Natural killer cell (primary cell): Measurements from ENCODE around the gene COL19A1. TPM values are rescaled to one million over a fixed set of nuclear protein-coding genes. Genes with fewer than 3 reads are reported as not detected.

Source experiments
- ATAC-seq, 3 donors: fragments of 150-1000 bp in 2 of 3; fragments of 200-7000 bp in 1 of 3; cut with Tn5 transposase; 1 replicate in 1 of 3; 2 replicates in 2 of 3; pipeline ENCODE4 v1.10.0; 2021; ENCODE audit warnings: mild to moderate bottlenecking in 2 of 3, moderate library complexity in 2 of 3
- DNase-seq, 2 donors: peaks; one replicate each; pipeline versions ENCODE4 v3.0.0 to v3.0.0-alpha.2; 2013 to 2021; ENCODE audit warnings: mixed read lengths in 1 of 2
- H3K27ac ChIP-seq: one replicate; pipeline ENCODE4 v1.5.1; 2013; ENCODE audit warnings: mild to moderate bottlenecking, low read length
- H3K27me3 ChIP-seq: one replicate; pipeline ENCODE4 v1.6.1; 2013; ENCODE audit warnings: low read length; ENCODE audit not compliant: control insufficient read depth, insufficient read depth
- H3K36me3 ChIP-seq: one replicate; pipeline ENCODE4 v1.6.1; 2013; ENCODE audit warnings: low read length; ENCODE audit not compliant: control insufficient read depth, insufficient read depth
- H3K4me1 ChIP-seq: one replicate; pipeline ENCODE4 v1.6.1; 2013; ENCODE audit warnings: low read length; ENCODE audit not compliant: control insufficient read depth, insufficient read depth
- H3K4me3 ChIP-seq: one replicate; pipeline ENCODE4 v1.5.1; 2013; ENCODE audit warnings: low read length
- H3K9me3 ChIP-seq: one replicate; pipeline ENCODE4 v1.6.1; 2013; ENCODE audit warnings: low read length; ENCODE audit not compliant: control insufficient read depth, insufficient read depth
- H3K27ac Mint-ChIP-seq, 2 donors: one replicate each; pipeline ENCODE4 v1.8.0; 2022; ENCODE audit warnings: mild to moderate bottlenecking in 2 of 2, mixed read lengths in 2 of 2, moderate library complexity in 1 of 2
- H3K27me3 Mint-ChIP-seq, 2 donors: one replicate each; pipeline ENCODE4 v1.8.0; 2022; ENCODE audit warnings: low read depth in 2 of 2, mixed read lengths in 2 of 2
- H3K36me3 Mint-ChIP-seq: one replicate; pipeline ENCODE4 v1.8.0; 2022; ENCODE audit warnings: mixed read lengths
- H3K4me1 Mint-ChIP-seq, 2 donors: one replicate each; pipeline ENCODE4 v1.8.0; 2022; ENCODE audit warnings: mixed read lengths in 2 of 2
- H3K4me3 Mint-ChIP-seq: one replicate; pipeline ENCODE4 v1.8.0; 2022; ENCODE audit warnings: mild to moderate bottlenecking, moderate library complexity, mixed read lengths
- H3K9me3 Mint-ChIP-seq, 2 donors: one replicate each; pipeline ENCODE4 v1.8.0; 2022; ENCODE audit warnings: mixed read lengths in 2 of 2
- WGBS: methylation state at CpG from one replicate; pipeline ENCODE4 v1.1.7; 2013; ENCODE audit warnings: missing lambda C conversion rate; ENCODE audit not compliant: insufficient coverage; 5-methylcytosine and 5-hydroxymethylcytosine counted together
- intact Hi-C: fragments of 100-400 bp; cut with micrococcal nuclease; formaldehyde crosslinking; loops from one replicate; pipeline ENCODE4 v1.14.2; 2022
- total RNA-seq, 4 donors: library from RNA; stranded (reverse); fragments of 120-200 nt in 1 of 4; gene quantifications; one replicate each; pipeline versions ENCODE4 v1.2.3 to v1.2.4, GENCODE V29; 2013 to 2022
- TF ChIP-seq, protein P1 (sequence below): fragments of 200-600 bp; IDR thresholded peaks from one replicate; pipeline ENCODE4 v1.8.0; 2022; ENCODE audit warnings: antibody characterized with exemption

Gene COL19A1
- total RNA-seq, 3 donors from 2014 or later (not counting 1 experiment from before 2014, with no cell fraction given): 0.07 to 0.33 (median 0.18) TPM

DNA sequence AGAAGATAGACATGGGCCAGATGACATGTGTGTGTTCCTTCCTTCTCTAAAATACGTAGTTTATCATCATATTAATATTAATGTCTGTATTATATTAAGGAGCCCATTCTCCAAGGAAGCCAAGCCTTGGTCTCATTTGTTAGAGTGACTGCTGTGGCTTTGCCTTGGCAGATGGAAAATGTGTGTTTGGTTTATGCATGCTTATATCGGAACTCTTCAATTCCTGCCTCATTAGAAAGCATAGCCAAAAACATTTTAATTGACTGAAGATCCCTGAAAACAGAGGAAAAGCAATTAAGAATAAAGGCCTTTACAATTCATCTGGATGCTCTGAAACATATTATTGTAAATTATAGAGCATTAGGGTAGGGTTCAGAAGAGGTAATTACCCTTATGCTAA is 330.2 kb downstream of the COL19A1 start:
- intact Hi-C loops: no loop called here
- TF ChIP-seq, protein P1, sequence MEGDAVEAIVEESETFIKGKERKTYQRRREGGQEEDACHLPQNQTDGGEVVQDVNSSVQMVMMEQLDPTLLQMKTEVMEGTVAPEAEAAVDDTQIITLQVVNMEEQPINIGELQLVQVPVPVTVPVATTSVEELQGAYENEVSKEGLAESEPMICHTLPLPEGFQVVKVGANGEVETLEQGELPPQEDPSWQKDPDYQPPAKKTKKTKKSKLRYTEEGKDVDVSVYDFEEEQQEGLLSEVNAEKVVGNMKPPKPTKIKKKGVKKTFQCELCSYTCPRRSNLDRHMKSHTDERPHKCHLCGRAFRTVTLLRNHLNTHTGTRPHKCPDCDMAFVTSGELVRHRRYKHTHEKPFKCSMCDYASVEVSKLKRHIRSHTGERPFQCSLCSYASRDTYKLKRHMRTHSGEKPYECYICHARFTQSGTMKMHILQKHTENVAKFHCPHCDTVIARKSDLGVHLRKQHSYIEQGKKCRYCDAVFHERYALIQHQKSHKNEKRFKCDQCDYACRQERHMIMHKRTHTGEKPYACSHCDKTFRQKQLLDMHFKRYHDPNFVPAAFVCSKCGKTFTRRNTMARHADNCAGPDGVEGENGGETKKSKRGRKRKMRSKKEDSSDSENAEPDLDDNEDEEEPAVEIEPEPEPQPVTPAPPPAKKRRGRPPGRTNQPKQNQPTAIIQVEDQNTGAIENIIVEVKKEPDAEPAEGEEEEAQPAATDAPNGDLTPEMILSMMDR: no peak
- WGBS: no CpG with 5 or more reads among the region's 2 CpGs

DNA sequence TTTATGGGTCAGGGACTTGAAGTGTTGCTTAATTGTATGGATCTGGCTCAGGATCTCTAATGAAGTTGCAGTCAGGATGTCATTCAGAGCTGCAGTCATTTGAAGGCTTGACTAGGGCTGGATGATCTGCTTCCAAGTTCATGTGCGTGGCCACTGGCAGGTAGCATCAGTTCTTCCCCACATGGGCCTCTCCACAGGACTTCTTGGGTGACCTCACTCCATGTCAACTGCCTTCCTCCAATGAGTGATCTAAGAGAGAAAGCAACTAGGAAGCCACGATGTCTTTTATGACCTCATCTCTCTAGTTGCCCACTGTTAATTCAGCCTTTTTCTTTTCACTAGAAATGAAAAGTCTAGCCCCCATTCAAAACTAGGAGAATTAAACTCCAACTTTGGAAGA is 332.4 kb downstream of the COL19A1 start:
- H3K27me3 ChIP-seq: no peaks in the 10 kb centered on the region
- WGBS: 68% methylated on average over 2 of the region's 2 CpGs
- H3K36me3 ChIP-seq: no peaks in the 10 kb centered on the region
- H3K4me3 ChIP-seq: no peak overlapping the region
- H3K9me3 ChIP-seq: no peaks in the 10 kb centered on the region
- no peaks in the 10 kb centered on the region for H3K4me1 ChIP-seq
- DNase-seq (no peak), ATAC-seq (no peak)
- Mint-ChIP-seq H3K27me3 (no peaks in the 10 kb centered on the region), H3K4me1 (no peaks in the 10 kb centered on the region), H3K9me3 (no peaks in the 10 kb centered on the region), H3K36me3 (no peaks in the 10 kb centered on the region), H3K4me3 (no peak overlapping the region), H3K27ac (no peak overlapping the region)
- intact Hi-C loops: no loop called here
- TF ChIP-seq, protein P1: no peak
- no peak overlapping the region for H3K27ac ChIP-seq

More for the DNA sequence above, 330.2 kb downstream of the COL19A1 start:
- no peaks in the 10 kb centered on the region for H3K27me3 ChIP-seq
- no peaks in the 10 kb centered on the region for H3K9me3 ChIP-seq
- H3K36me3 Mint-ChIP-seq: no peaks in the 10 kb centered on the region
- no peak overlapping the region for H3K27ac Mint-ChIP-seq
- H3K36me3 ChIP-seq: no peaks in the 10 kb centered on the region
- ATAC-seq: no peak
- no peak overlapping the region for H3K27ac ChIP-seq
- H3K4me1 ChIP-seq: no peaks in the 10 kb centered on the region
- no peak for DNase-seq
- no peaks in the 10 kb centered on the region for H3K4me1 Mint-ChIP-seq
- peaks cover 2 to 4% of the 10 kb centered on the region in 2 donors for H3K9me3 Mint-ChIP-seq
- no peak overlapping the region for H3K4me3 ChIP-seq
- H3K4me3 Mint-ChIP-seq: no peak overlapping the region
- H3K27me3 Mint-ChIP-seq: no peaks in the 10 kb centered on the region

DNA sequence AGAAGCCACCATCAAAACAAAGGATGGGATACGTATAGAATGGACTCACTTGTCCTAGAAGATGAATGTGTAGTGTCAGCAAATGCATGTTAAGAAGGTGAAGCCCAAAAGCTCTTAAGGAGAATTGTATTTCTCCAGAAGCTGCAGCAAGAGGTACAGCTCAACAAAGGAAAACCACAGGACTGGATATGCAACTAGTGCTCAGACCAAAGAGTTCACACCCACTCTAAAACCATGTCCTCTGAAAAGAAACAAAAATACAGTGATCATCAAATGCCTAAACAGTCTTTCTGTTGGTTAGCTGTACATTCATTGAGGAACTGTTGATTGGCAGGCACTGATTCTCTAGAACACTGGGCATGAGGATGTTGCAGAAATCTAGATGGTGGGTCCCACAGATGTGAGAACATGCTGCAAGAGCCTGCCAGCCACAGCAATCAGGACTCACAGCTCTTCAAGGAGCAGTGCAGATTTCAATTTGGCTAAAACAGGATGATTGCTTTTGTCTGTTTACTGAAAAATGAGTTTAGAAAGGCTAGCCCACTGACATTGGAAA is 342.0 kb downstream of the COL19A1 start:
- no peak overlapping the region for H3K27ac Mint-ChIP-seq
- Histone ChIP-seq H3K4me1 (no peaks in the 10 kb centered on the region), H3K27ac (no peak overlapping the region), H3K36me3 (no peaks in the 10 kb centered on the region), H3K9me3 (no peaks in the 10 kb centered on the region), H3K27me3 (no peaks in the 10 kb centered on the region), H3K4me3 (no peak overlapping the region)
- no peaks in the 10 kb centered on the region for H3K4me1 Mint-ChIP-seq
- ATAC-seq (no peak), DNase-seq (no peak)
- TF ChIP-seq, protein P1: no peak
- intact Hi-C loops: no loop called here
- H3K36me3 Mint-ChIP-seq: no peaks in the 10 kb centered on the region
- H3K27me3 Mint-ChIP-seq: no peaks in the 10 kb centered on the region
- no peak overlapping the region for H3K4me3 Mint-ChIP-seq
- H3K9me3 Mint-ChIP-seq: no peaks in the 10 kb centered on the region
- WGBS: 100% methylated on average over 1 of the region's 1 CpG

DNA sequence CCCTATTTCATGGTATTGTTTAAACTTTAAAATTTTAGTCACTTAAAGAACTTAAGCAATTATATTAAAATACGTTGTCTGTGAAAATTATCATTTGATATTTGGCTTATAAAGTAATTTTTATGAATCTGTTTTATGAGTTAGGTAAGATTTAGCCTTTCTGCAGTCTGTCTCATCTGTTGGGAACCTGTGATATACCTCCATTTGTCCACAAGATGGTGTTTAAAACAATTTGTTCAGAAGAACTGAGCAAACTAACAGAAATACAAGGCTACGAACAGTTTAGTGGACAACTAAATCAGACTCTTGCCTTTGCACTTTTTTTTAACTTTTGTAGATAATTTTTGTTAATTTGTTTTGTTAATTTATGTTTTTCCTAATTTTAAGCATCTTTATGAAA is 344.1 kb downstream of the COL19A1 start:
- Mint-ChIP-seq H3K9me3 (no peaks in the 10 kb centered on the region), H3K36me3 (no peaks in the 10 kb centered on the region), H3K27me3 (no peaks in the 10 kb centered on the region), H3K4me1 (no peaks in the 10 kb centered on the region), H3K27ac (no peak overlapping the region), H3K4me3 (no peak overlapping the region)
- no peaks in the 10 kb centered on the region for H3K9me3 ChIP-seq
- no peaks in the 10 kb centered on the region for H3K27me3 ChIP-seq
- intact Hi-C loops: no loop called here
- no peak for DNase-seq
- H3K4me1 ChIP-seq: no peaks in the 10 kb centered on the region
- WGBS: 83% methylated on average over 1 of the region's 2 CpGs
- TF ChIP-seq, protein P1: no peak
- H3K4me3 ChIP-seq: no peak overlapping the region
- no peak overlapping the region for H3K27ac ChIP-seq
- no peaks in the 10 kb centered on the region for H3K36me3 ChIP-seq
- ATAC-seq: no peak
